ENCODE results near the gene PEAK1.

Gene PEAK1

GRCh38 chr15:77376770-77377169, 43.1 kb downstream of the PEAK1 start:
- Histone ChIP-seq H4K8ac (ENCODE audit: low read depth, low read length) (no peak overlapping the region), H2AK5ac (ENCODE audit: low read depth, low read length) (no peak overlapping the region), H2BK15ac (ENCODE audit: low read length) (no peak overlapping the region), H4K91ac (ENCODE audit: low read depth, low read length, poor library complexity) (no peak overlapping the region), H3K36me3 (replicated peaks in 1 of 2; ENCODE audit: control insufficient read depth in 2 of 2, insufficient read depth in 2 of 2, low read length in 2 of 2) (no peaks in the 10 kb centered on the region), H3K23ac (ENCODE audit: low read depth, low read length, poor library complexity) (no peak overlapping the region), H3K4me1 (ENCODE audit: control insufficient read depth in 2 of 2, insufficient read depth in 1 of 2, low read depth in 1 of 2, low read length in 2 of 2) (no peaks in the 10 kb centered on the region), H3K27me3 (ENCODE audit: control insufficient read depth in 3 of 3, insufficient read depth in 3 of 3, low read depth in 1 of 3, low read length in 3 of 3) (no peaks in the 10 kb centered on the region), H2BK12ac (ENCODE audit: low read length) (no peak overlapping the region), H2AFZ (ENCODE audit: low read length) (no peak overlapping the region), H3K9me3 (replicated peaks in 1 of 2; ENCODE audit: control insufficient read depth in 2 of 2, insufficient read depth in 1 of 2, low read depth in 1 of 2, low read length in 2 of 2) (peaks cover 0 to 13% of the 10 kb centered on the region in 2 donors), H2BK120ac (ENCODE audit: low read depth, low read length) (no peak overlapping the region), H3K4me3 (ENCODE audit: low read length in 2 of 2) (no peak overlapping the region), H3K27ac (replicated peaks; ENCODE audit: low read length) (no peak overlapping the region), H3K9ac (ENCODE audit: low read depth, low read length, poor library complexity) (no peak overlapping the region), H3K14ac (ENCODE audit: low read length) (no peak overlapping the region), H3K18ac (ENCODE audit: low read length) (no peak overlapping the region), H2BK5ac (ENCODE audit: low read length) (no peak overlapping the region), H3K4me2 (ENCODE audit: insufficient read depth, low read length, poor library complexity, severe bottlenecking) (no peak overlapping the region), H3K4ac (ENCODE audit: low read length) (no peak overlapping the region), H3K79me1 (ENCODE audit: low read depth, low read length) (no peaks in the 10 kb centered on the region)
- DNase-seq (ENCODE audit: low spot score), result no peak
- no CpG with 5 or more reads among the region's 1 CpG for WGBS, 2 donors (ENCODE audit: extremely low coverage in 2 of 2, insufficient read length in 2 of 2, insufficient replicate concordance in 1 of 2)

DNA sequence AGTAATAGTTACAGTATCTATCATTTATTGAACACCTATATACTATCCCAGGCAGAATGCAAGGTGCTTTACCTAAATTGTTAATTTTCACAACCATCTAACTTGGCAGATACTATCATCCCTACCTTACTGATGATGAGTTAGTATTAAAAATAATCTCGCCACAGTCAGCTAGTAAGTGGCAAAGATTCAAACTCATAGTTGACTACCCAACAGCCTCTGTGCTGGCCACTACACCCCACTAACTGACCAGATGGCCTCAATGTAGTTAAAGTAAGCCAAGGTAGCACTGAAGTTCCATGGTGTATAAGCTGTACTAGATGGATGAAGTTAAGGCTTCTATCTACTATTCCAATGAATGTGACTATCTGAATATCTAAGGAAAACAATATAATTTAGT, 44.8 kb downstream of the PEAK1 start:
- Histone ChIP-seq H3K27me3 (ENCODE audit: control insufficient read depth in 3 of 3, insufficient read depth in 3 of 3, low read depth in 1 of 3, low read length in 3 of 3) (no peaks in the 10 kb centered on the region), H3K79me1 (ENCODE audit: low read depth, low read length) (no peaks in the 10 kb centered on the region), H3K9me3 (replicated peaks in 1 of 2; ENCODE audit: control insufficient read depth in 2 of 2, insufficient read depth in 1 of 2, low read depth in 1 of 2, low read length in 2 of 2) (peaks cover 0 to 11% of the 10 kb centered on the region in 2 donors), H2BK15ac (ENCODE audit: low read length) (no peak overlapping the region), H3K36me3 (replicated peaks in 1 of 2; ENCODE audit: control insufficient read depth in 2 of 2, insufficient read depth in 2 of 2, low read length in 2 of 2) (no peaks in the 10 kb centered on the region), H2BK5ac (ENCODE audit: low read length) (no peak overlapping the region), H3K27ac (replicated peaks; ENCODE audit: low read length) (no peak overlapping the region), H3K4ac (ENCODE audit: low read length) (no peak overlapping the region), H3K4me2 (ENCODE audit: insufficient read depth, low read length, poor library complexity, severe bottlenecking) (no peak overlapping the region), H2BK12ac (ENCODE audit: low read length) (no peak overlapping the region), H3K23ac (ENCODE audit: low read depth, low read length, poor library complexity) (no peak overlapping the region), H3K18ac (ENCODE audit: low read length) (no peak overlapping the region), H2BK120ac (ENCODE audit: low read depth, low read length) (no peak overlapping the region), H2AFZ (ENCODE audit: low read length) (no peak overlapping the region), H3K14ac (ENCODE audit: low read length) (no peak overlapping the region), H3K4me3 (ENCODE audit: low read length in 2 of 2) (no peak overlapping the region), H2AK5ac (ENCODE audit: low read depth, low read length) (no peak overlapping the region), H4K8ac (ENCODE audit: low read depth, low read length) (no peak overlapping the region), H4K91ac (ENCODE audit: low read depth, low read length, poor library complexity) (no peak overlapping the region), H3K9ac (ENCODE audit: low read depth, low read length, poor library complexity) (no peak overlapping the region), H3K4me1 (ENCODE audit: control insufficient read depth in 2 of 2, insufficient read depth in 1 of 2, low read depth in 1 of 2, low read length in 2 of 2) (no peaks in the 10 kb centered on the region)
- no peak for DNase-seq (ENCODE audit: low spot score)
- WGBS, 2 donors (ENCODE audit: extremely low coverage in 2 of 2, insufficient read length in 2 of 2, insufficient replicate concordance in 1 of 2), result no CpG with 5 or more reads among the region's 1 CpG

- no peaks in the 10 kb centered on the region for H3K36me3 ChIP-seq (replicated peaks in 1 of 2; ENCODE audit: control insufficient read depth in 2 of 2, insufficient read depth in 2 of 2, low read length in 2 of 2)
- no CpG with 5 or more reads among the region's 4 CpGs for WGBS, 2 donors (ENCODE audit: extremely low coverage in 2 of 2, insufficient read length in 2 of 2, insufficient replicate concordance in 1 of 2)
Observed at GRCh38 chr15:77373441-77373840, 46.5 kb downstream of the PEAK1 start.

GRCh38 chr15:77371850-77372563, 47.9 kb downstream of the PEAK1 start:
- no CpG with 5 or more reads among the region's 5 CpGs for WGBS, 2 donors (ENCODE audit: extremely low coverage in 2 of 2, insufficient read length in 2 of 2, insufficient replicate concordance in 1 of 2)
- no peak for DNase-seq (ENCODE audit: low spot score)
- Histone ChIP-seq H3K4me2 (ENCODE audit: insufficient read depth, low read length, poor library complexity, severe bottlenecking) (no peak overlapping the region), H3K9me3 (replicated peaks in 1 of 2; ENCODE audit: control insufficient read depth in 2 of 2, insufficient read depth in 1 of 2, low read depth in 1 of 2, low read length in 2 of 2) (peaks cover 0 to 9% of the 10 kb centered on the region in 2 donors), H3K4me1 (ENCODE audit: control insufficient read depth in 2 of 2, insufficient read depth in 1 of 2, low read depth in 1 of 2, low read length in 2 of 2) (no peaks in the 10 kb centered on the region), H3K4me3 (ENCODE audit: low read length in 2 of 2) (no peak overlapping the region), H2BK5ac (ENCODE audit: low read length) (no peak overlapping the region), H3K4ac (ENCODE audit: low read length) (no peak overlapping the region), H3K79me1 (ENCODE audit: low read depth, low read length) (no peaks in the 10 kb centered on the region), H2BK12ac (ENCODE audit: low read length) (no peak overlapping the region), H3K14ac (ENCODE audit: low read length) (no peak overlapping the region), H3K27me3 (ENCODE audit: control insufficient read depth in 3 of 3, insufficient read depth in 3 of 3, low read depth in 1 of 3, low read length in 3 of 3) (no peaks in the 10 kb centered on the region), H4K8ac (ENCODE audit: low read depth, low read length) (no peak overlapping the region), H2AK5ac (ENCODE audit: low read depth, low read length) (no peak overlapping the region), H3K18ac (ENCODE audit: low read length) (no peak overlapping the region), H2BK15ac (ENCODE audit: low read length) (no peak overlapping the region), H3K36me3 (replicated peaks in 1 of 2; ENCODE audit: control insufficient read depth in 2 of 2, insufficient read depth in 2 of 2, low read length in 2 of 2) (no peaks in the 10 kb centered on the region), H3K23ac (ENCODE audit: low read depth, low read length, poor library complexity) (no peak overlapping the region), H3K27ac (replicated peaks; ENCODE audit: low read length) (no peak overlapping the region), H2BK120ac (ENCODE audit: low read depth, low read length) (no peak overlapping the region), H2AFZ (ENCODE audit: low read length) (no peak overlapping the region), H4K91ac (ENCODE audit: low read depth, low read length, poor library complexity) (no peak overlapping the region), H3K9ac (ENCODE audit: low read depth, low read length, poor library complexity) (no peak overlapping the region)

More at GRCh38 chr15:77373441-77373840, 46.5 kb downstream of the PEAK1 start:
- no peak for DNase-seq (ENCODE audit: low spot score)
- no peaks in the 10 kb centered on the region for H3K27me3 ChIP-seq (ENCODE audit: control insufficient read depth in 3 of 3, insufficient read depth in 3 of 3, low read depth in 1 of 3, low read length in 3 of 3)
- H2BK12ac ChIP-seq (ENCODE audit: low read length), result no peak overlapping the region
- no peak overlapping the region for H3K4me3 ChIP-seq (ENCODE audit: low read length in 2 of 2)
- H3K79me1 ChIP-seq (ENCODE audit: low read depth, low read length), result no peaks in the 10 kb centered on the region
- H3K27ac ChIP-seq (replicated peaks; ENCODE audit: low read length), result no peak overlapping the region
- no peak overlapping the region for H3K18ac ChIP-seq (ENCODE audit: low read length)
- H4K8ac ChIP-seq (ENCODE audit: low read depth, low read length), result no peak overlapping the region
- no peak overlapping the region for H3K23ac ChIP-seq (ENCODE audit: low read depth, low read length, poor library complexity)
- H2AFZ ChIP-seq (ENCODE audit: low read length), result no peak overlapping the region
- H2BK120ac ChIP-seq (ENCODE audit: low read depth, low read length), result no peak overlapping the region
- no peak overlapping the region for H3K4ac ChIP-seq (ENCODE audit: low read length)
- H3K4me2 ChIP-seq (ENCODE audit: insufficient read depth, low read length, poor library complexity, severe bottlenecking), result no peak overlapping the region
- H2BK15ac ChIP-seq (ENCODE audit: low read length), result no peak overlapping the region
- no peaks in the 10 kb centered on the region for H3K4me1 ChIP-seq (ENCODE audit: control insufficient read depth in 2 of 2, insufficient read depth in 1 of 2, low read depth in 1 of 2, low read length in 2 of 2)
- H3K9me3 ChIP-seq (replicated peaks in 1 of 2; ENCODE audit: control insufficient read depth in 2 of 2, insufficient read depth in 1 of 2, low read depth in 1 of 2, low read length in 2 of 2), result peaks cover 0 to 9% of the 10 kb centered on the region in 2 donors
- no peak overlapping the region for H4K91ac ChIP-seq (ENCODE audit: low read depth, low read length, poor library complexity)
- no peak overlapping the region for H2BK5ac ChIP-seq (ENCODE audit: low read length)
- no peak overlapping the region for H3K14ac ChIP-seq (ENCODE audit: low read length)
- no peak overlapping the region for H2AK5ac ChIP-seq (ENCODE audit: low read depth, low read length)
- H3K9ac ChIP-seq (ENCODE audit: low read depth, low read length, poor library complexity), result no peak overlapping the region
